HG03060 (cell line): ENCODE data around the gene BMI1.

Experiments
- ATAC-seq: cut with Tn5 transposase; IDR thresholded peaks from one replicate; pipeline ENCODE4 v1.9.1; 2021; ENCODE audit warnings: low read depth, moderate number of reproducible peaks; ENCODE audit not compliant: unreplicated experiment

BMI1 gene

DNA sequence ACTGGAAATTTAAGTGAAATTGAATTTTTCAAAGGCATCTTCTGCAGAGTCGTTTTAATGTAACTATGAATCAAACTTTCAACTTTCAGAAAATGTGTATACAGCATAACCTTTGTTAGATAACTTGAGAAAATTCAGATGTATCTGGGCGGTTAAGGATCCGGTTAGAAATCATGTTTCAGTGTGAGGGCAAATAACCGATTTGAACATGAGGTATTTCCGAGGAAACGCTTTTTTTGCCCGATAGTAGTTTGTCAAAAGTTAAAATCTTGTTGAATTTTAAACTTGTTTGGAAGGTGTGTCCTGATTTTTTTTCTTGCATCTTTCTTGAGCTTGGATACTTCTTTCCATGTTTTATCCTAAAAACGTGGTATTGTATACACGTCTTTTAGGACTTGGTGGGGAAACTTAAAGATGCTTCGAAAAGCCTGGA, 1.3 kb upstream of the BMI1 start:
- ATAC-seq = no peak

- ATAC-seq = no peak
Observed at GRCh38 chr10:22319980-22320558, 830 bp upstream of the BMI1 start.

- ATAC-seq = no peak
Observed at GRCh38 chr10:22321156-22321923, 441 bp downstream of the BMI1 start.

- no peak for ATAC-seq
Observed at GRCh38 chr10:22321924-22322640, 1.2 kb downstream of the BMI1 start.

DNA sequence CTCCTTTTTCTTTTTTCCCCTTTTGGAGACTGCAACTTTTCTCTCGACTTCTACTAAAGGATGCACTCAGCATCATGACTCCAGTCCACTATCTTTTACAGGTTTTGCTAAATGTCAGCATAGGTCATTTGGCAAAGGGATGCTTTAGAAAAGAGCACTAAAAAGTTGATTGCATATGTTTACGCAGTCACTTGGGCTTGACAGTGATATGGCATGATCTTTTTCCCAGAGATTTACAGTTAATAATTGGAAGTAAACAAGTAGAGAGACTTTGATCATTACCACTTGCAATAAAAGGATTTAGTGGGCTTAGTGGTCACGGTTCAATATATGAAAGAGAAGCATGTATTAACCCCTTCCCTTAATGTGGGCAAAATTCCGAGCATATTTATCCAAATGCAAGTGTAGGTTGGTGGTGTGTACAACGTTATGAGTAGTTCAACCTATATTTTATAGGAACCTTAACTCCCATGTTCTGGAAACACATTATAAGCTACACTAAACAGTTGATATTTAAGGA, 1.8 kb downstream of the BMI1 start:
- no peak for ATAC-seq

DNA sequence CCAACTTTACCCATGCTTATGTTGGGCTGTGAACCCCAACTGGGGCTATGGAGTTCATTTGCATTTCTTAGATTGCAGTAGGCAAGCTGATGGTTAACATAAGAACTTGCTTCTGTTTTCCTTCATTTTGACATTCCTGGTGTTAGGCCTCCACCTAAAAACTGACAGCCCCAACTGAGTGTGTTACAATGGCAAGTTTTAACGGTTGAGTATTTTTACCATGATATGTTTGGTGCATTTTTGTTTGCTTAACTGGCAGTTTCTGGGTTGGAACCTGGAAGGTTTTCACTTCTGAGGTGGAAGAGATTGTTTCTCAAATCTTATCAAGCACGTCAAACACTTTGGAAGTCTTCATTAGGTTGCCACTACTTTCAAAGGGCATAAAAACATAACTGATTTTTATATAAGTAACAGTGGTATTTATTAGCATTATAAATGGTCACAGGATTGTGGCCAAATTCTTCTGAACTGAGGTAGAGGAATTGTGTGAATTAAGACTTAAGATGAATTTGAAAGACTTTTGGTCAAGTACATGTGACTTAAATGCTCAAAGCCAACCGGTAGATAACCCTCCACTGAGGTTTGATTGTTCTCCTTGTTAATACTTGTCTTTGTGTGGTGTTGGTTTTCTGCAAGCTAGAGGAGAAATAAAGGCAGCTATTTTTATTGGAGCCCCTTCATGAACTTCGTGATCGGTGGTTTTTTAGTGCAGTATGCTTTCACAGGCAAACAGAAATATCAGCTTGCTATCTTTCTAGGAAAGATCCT, 2.8 kb downstream of the BMI1 start:
- no peak for ATAC-seq

GRCh38 chr10:22324413-22324812, 3.5 kb downstream of the BMI1 start:
- no peak for ATAC-seq

GRCh38 chr10:22324893-22325271, 4.0 kb downstream of the BMI1 start:
- ATAC-seq = no peak

DNA sequence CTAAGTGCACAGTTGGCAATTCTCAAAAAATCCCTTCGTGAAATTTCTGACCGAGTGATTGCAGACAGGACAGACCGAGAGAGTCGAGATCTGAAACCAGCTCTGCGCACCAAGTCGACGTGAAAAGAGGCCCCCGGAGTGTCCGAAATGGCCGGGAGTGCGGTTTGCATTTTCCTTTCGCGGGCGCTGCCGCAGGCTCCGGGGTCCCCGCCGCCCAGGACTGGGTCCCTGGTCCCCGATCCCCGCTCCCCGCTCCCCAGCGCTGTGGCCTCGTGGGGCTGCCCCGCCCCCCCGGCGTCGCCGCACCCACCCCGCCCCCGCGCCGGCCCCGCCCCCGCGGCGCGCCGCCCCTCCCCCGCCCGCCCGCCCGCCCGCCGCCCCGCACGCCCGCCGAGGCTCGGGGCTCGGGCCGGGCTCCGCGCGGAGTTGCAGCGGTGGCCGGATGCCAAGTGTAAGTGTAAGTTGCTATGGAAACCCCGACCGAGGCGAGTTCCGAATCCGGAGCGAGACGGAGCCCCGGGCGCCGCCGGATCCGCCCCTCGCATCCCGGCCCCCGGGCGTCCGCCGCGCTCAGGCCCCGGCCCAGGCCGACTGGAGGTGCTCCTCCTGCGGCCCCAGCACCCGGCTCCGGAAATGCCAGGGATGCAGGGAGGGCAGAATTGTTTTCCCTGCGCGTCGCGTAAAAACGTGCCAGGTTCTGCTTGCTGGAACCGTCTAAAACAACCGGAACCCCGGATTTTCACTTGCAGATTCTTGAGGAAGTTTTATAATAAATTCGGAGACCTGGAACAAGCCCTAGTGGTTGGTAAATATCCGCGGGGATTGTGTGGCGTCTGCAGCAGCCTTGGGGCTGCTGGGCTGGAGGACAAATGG, 4.6 kb downstream of the BMI1 start:
- no peak for ATAC-seq

- ATAC-seq = no peak
Observed at GRCh38 chr10:22326145-22326702, 5.3 kb downstream of the BMI1 start.

- ATAC-seq = no peak
Observed at GRCh38 chr10:22329150-22329549, 8.3 kb downstream of the BMI1 start.

GRCh38 chr10:22332116-22332692, 11.3 kb downstream of the BMI1 start:
- ATAC-seq = no peak

GRCh38 chr10:22333167-22333974, 12.5 kb downstream of the BMI1 start:
- ATAC-seq = no peak

- ATAC-seq = no peak
Observed at GRCh38 chr10:22333975-22334282, 13.0 kb downstream of the BMI1 start.

- no peak for ATAC-seq
Observed at GRCh38 chr10:22334414-22335172, 13.7 kb downstream of the BMI1 start.

- no peak for ATAC-seq
Observed at GRCh38 chr10:22335173-22335933, 14.5 kb downstream of the BMI1 start.
